Gastroesophageal sphincter (tissue), 4 donors: ENCODE results near the gene TMC1. TPM values are rescaled to one million over a fixed set of nuclear protein-coding genes. Genes with fewer than 3 reads are reported as not detected.
A peak's percentile ranks its signal among the peaks of the same experiment; 100 is the strongest.
"Not testable (repeated sequence)": the region's sequence is repeated elsewhere in the genome, so short reads cannot be mapped to it uniquely, and the experiment has no call there.

Experiments
- ATAC-seq: fragments of 150-250 bp; one replicate; pipeline ENCODE4 v1.9.1; 2016; ENCODE audit warnings: mild to moderate bottlenecking, moderate library complexity
- H3K27ac ChIP-seq, 4 donors: fragments of 200-600 bp; sonication (generic) in 3 of 4; 1 replicate in 3 of 4; 2 replicates in 1 of 4; pipeline ENCODE4 v1.5.1; 2016 to 2019
- H3K27me3 ChIP-seq: fragments of 200-600 bp; sonication (generic); one replicate; pipeline ENCODE4 v1.5.1; 2019
- H3K36me3 ChIP-seq, 2 donors: fragments of 200-600 bp; sonication (generic); one replicate each; pipeline ENCODE4 v1.5.1; 2019; ENCODE audit warnings: control low read depth in 1 of 2
- H3K4me1 ChIP-seq, 3 donors: fragments of 200-600 bp; sonication (generic); 1 replicate in 2 of 3; 2 replicates in 1 of 3; pipeline ENCODE4 v1.5.1; 2016 to 2019; ENCODE audit warnings: control low read depth in 2 of 3
- H3K4me3 ChIP-seq, 2 donors: fragments of 200-600 bp; sonication (generic); one replicate each; pipeline ENCODE4 v1.5.1; 2019; ENCODE audit warnings: mild to moderate bottlenecking in 1 of 2, moderate library complexity in 1 of 2
- H3K9me3 ChIP-seq, 3 donors: fragments of 200-600 bp; sonication (generic); one replicate each; pipeline ENCODE4 v1.5.1; 2017 to 2019; ENCODE audit warnings: control low read depth in 2 of 3
- EP300 ChIP-seq: sonication (generic); formaldehyde crosslinking; IDR thresholded peaks from one replicate; pipeline ENCODE4 v1.6.1; 2017; ENCODE audit warnings: antibody characterized with exemption, mild to moderate bottlenecking
- POLR2A ChIP-seq, 2 donors: fragments of 450-650 bp; IDR thresholded peaks; one replicate each; pipeline ENCODE4 v1.6.1; 2017; ENCODE audit warnings: antibody characterized with exemption in 2 of 2, mild to moderate bottlenecking in 2 of 2, moderate library complexity in 1 of 2
- POLR2AphosphoS5 ChIP-seq: sonication (generic); formaldehyde crosslinking; IDR thresholded peaks from one replicate; pipeline ENCODE4 v1.6.1; 2017; ENCODE audit warnings: antibody characterized with exemption
- WGBS, 2 donors: methylation state at CpG; one replicate each; pipeline ENCODE4 v1.1.5; 2018; ENCODE audit warnings: low coverage in 1 of 2; 5-methylcytosine and 5-hydroxymethylcytosine counted together
- total RNA-seq, 4 donors: library from RNA; depleted of rRNA; stranded (reverse); fragments of >200 nt; gene quantifications; one replicate each; pipeline ENCODE4 v1.1.0, GENCODE V29; 2016
- TF ChIP-seq, protein P1 (sequence below), 4 experiments: fragments of 200-600 bp in 2 of 4; fragments of 450-650 bp in 2 of 4; sonication (generic) in 1 of 4; IDR thresholded peaks; one replicate each; pipeline ENCODE4 v1.5.1; 2017 to 2019; ENCODE audit warnings: antibody characterized with exemption in 4 of 4, mild to moderate bottlenecking in 2 of 4, moderate library complexity in 2 of 4

Gene TMC1
- total RNA-seq, 4 donors from 2014 or later = not detected

DNA sequence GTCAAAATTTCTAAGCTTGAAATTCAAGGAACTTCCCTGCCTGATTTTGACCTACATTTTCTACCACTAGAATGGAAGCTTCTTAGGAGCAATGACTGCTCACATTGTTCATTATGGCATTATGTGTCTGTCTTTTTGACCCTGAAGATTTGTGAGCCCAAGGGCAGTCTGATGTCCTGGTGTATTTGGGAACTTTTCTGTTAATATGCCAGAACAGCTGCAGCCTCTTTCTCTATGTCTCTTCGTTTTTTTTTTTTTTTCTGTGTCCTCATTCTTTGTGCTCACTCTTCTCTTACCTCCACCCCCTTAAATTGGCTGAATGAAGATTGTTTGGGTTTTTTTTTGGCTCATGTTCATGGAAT, 34.8 kb upstream of the TMC1 start:
- no peak for TF ChIP-seq EP300
- Histone ChIP-seq H3K4me3 (no peak overlapping the region), H3K9me3 (no peaks in the 10 kb centered on the region), H3K4me1 (no peaks in the 10 kb centered on the region), H3K36me3 (no peaks in the 10 kb centered on the region), H3K27ac (peak overlapping the region in 2 of 4 donors; percentile 14 to 22), H3K27me3 (no peaks in the 10 kb centered on the region)
- ATAC-seq = no peak
- WGBS, 2 donors = 33 to 60% methylated on average over 1 of the region's 1 CpG

DNA sequence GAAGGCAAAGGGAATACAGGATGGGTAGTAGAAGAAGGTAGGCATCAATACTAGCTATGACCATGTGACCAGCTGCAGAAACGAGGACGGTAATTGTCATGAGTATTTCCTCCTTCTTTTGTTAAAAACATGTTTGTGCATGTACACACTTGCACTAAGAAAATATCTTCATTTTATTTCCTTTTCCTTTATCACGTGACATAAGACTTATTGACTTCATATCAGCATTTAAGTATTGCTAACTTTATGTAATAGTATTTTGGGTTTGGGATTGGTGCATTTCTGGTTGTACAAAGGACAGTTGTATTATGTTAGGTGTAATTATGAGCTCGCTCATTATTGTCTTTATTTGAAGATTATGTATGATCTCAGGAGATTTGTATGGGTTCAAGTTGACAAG, 33.7 kb upstream of the TMC1 start:
- H3K27me3 ChIP-seq, H3K9me3 ChIP-seq, H3K4me3 ChIP-seq, ATAC-seq, H3K27ac ChIP-seq, H3K4me1 ChIP-seq, H3K36me3 ChIP-seq: not testable (repeated sequence)
- WGBS, 2 donors = 66 to 74% methylated on average over 4 of the region's 4 CpGs

DNA sequence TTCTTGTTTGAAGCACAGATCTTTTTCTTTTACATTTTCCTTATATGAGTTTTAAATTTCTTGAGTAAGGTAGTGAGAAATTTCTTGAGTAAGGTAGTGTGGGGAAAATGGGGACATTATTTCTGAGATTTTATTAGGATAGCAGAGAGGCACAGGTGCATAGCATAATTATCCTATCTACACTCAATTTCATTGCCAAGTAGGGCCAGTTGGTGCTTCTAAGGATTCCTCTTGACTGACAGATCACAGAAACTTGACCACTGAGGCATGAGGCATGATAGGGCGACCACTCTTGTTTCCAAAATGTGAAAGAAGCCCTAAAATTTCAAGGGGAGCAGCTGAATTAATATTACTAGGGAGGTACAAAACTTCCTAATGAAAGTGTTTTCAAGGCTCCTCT, 31.4 kb upstream of the TMC1 start:
- H3K36me3 ChIP-seq = no peaks in the 10 kb centered on the region
- no peak overlapping the region for H3K4me3 ChIP-seq
- 100% methylated on average over 1 of the region's 1 CpG; no CpG with 5 or more reads in 1 of the 2 donors for WGBS, 2 donors
- TF ChIP-seq EP300 (no peak), POLR2AphosphoS5 (no peak), POLR2A (IDR thresholded peaks at IDR 0.05) (no peak)
- TF ChIP-seq, protein P1, sequence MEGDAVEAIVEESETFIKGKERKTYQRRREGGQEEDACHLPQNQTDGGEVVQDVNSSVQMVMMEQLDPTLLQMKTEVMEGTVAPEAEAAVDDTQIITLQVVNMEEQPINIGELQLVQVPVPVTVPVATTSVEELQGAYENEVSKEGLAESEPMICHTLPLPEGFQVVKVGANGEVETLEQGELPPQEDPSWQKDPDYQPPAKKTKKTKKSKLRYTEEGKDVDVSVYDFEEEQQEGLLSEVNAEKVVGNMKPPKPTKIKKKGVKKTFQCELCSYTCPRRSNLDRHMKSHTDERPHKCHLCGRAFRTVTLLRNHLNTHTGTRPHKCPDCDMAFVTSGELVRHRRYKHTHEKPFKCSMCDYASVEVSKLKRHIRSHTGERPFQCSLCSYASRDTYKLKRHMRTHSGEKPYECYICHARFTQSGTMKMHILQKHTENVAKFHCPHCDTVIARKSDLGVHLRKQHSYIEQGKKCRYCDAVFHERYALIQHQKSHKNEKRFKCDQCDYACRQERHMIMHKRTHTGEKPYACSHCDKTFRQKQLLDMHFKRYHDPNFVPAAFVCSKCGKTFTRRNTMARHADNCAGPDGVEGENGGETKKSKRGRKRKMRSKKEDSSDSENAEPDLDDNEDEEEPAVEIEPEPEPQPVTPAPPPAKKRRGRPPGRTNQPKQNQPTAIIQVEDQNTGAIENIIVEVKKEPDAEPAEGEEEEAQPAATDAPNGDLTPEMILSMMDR (IDR thresholded peaks at IDR 0.05) = no peak
- H3K9me3 ChIP-seq = no peaks in the 10 kb centered on the region
- ATAC-seq = no peak
- H3K27ac ChIP-seq = no peak overlapping the region
- no peaks in the 10 kb centered on the region for H3K27me3 ChIP-seq
- no peaks in the 10 kb centered on the region for H3K4me1 ChIP-seq

DNA sequence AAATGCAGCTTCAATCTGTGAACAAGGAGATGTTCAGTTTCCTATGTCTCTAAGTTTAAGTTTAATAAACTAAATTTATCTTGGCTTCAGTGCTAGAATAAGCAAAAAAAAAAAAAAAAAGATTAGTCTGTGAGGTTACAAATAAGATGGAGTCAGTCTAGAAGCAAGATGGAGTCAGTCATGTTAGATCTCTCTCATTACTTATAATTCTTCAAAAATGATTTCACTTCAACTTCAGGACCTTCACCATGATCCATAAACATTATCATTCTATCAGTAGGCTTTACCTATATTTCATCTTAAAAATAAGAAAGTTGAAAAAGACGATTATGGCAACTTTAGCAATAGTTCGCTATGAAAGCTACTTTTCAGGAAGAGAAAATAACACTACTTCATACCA, 30.2 kb upstream of the TMC1 start:
- Histone ChIP-seq H3K27ac (no peak overlapping the region), H3K4me1 (no peaks in the 10 kb centered on the region), H3K27me3 (no peaks in the 10 kb centered on the region), H3K9me3 (no peaks in the 10 kb centered on the region), H3K36me3 (no peaks in the 10 kb centered on the region), H3K4me3 (no peak overlapping the region)
- 97 to 100% methylated on average over 2 of the region's 2 CpGs for WGBS, 2 donors
- no peak for ATAC-seq
- no peak for TF ChIP-seq EP300
- TF ChIP-seq POLR2AphosphoS5 = no peak
- TF ChIP-seq, protein P1 (IDR thresholded peaks at IDR 0.05) = no peak
- TF ChIP-seq POLR2A (IDR thresholded peaks at IDR 0.05) = no peak

DNA sequence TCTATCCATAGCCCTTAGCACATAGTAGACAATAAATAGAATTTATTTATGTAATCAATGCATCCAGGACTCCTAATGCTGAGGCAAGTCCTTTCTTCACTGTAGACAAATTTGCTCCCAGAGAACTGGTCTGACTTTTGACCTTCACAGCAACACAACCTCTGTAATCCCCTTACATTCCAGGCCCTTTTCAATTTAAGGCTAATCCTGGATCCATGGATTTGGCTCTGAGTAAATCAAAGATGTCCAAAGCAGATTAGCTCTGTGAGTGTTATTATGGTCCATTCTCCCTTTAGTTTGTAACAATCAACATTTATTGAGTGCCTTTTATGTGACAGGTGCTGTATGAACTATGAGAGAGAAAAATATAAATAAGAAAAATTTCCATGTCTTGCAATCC, 27.4 kb upstream of the TMC1 start:
- no peaks in the 10 kb centered on the region for H3K36me3 ChIP-seq
- no peak overlapping the region for H3K4me3 ChIP-seq
- no peaks in the 10 kb centered on the region for H3K27me3 ChIP-seq
- H3K27ac ChIP-seq = no peak overlapping the region
- ATAC-seq = no peak
- TF ChIP-seq, protein P1 (IDR thresholded peaks at IDR 0.05) = no peak
- TF ChIP-seq POLR2A (IDR thresholded peaks at IDR 0.05) (no peak), EP300 (no peak), POLR2AphosphoS5 (no peak)
- H3K4me1 ChIP-seq = no peaks in the 10 kb centered on the region
- no peaks in the 10 kb centered on the region for H3K9me3 ChIP-seq

DNA sequence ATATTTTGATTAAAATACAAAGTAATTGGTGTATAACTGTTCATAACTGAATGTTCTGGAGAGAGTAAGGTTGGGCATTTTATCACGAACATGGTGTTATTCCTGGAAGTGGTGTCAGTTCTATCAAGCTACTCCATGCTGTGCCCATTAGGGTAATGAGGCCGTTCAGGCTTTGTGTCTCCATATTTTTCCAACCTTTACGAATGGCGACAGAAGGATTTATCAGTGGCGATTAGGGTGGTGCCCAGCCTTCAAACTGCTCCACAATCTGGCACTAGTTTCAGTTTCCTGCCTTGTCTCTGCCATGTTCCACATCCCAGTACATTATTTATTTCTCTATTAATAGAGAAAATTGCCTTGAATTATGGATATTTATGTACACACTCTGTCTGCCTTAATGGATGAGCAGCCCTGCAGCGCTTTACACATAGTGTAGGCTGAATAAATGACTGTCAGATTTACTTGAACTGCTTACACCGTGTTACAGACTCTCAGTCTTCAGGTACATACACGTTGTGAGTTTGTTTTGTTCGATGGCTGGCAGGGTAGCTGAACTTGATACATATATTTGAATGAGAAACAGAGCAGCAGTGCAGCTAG, 23.9 kb upstream of the TMC1 start:
- H3K27me3 ChIP-seq = no peaks in the 10 kb centered on the region
- no peaks in the 10 kb centered on the region for H3K4me1 ChIP-seq
- no peak overlapping the region for H3K4me3 ChIP-seq
- WGBS, 2 donors = 73 to 77% methylated on average over 7 to 9 of the region's 9 CpGs
- H3K27ac ChIP-seq = no peak overlapping the region
- no peak for TF ChIP-seq POLR2A (IDR thresholded peaks at IDR 0.05)
- TF ChIP-seq, protein P1 (IDR thresholded peaks at IDR 0.05) = no peak
- TF ChIP-seq POLR2AphosphoS5 = peak; percentile 20
- no peak for TF ChIP-seq EP300
- ATAC-seq = no peak
- no peaks in the 10 kb centered on the region for H3K9me3 ChIP-seq
- H3K36me3 ChIP-seq = no peaks in the 10 kb centered on the region
